HG02642 (cell line): ENCODE measurements around the gene PLEKHG3.

Experiments
- ATAC-seq: cut with Tn5 transposase; IDR thresholded peaks from one replicate; pipeline ENCODE4 v1.9.1; 2021; ENCODE audit warnings: mild to moderate bottlenecking; ENCODE audit not compliant: unreplicated experiment, poor library complexity

PLEKHG3 gene

DNA sequence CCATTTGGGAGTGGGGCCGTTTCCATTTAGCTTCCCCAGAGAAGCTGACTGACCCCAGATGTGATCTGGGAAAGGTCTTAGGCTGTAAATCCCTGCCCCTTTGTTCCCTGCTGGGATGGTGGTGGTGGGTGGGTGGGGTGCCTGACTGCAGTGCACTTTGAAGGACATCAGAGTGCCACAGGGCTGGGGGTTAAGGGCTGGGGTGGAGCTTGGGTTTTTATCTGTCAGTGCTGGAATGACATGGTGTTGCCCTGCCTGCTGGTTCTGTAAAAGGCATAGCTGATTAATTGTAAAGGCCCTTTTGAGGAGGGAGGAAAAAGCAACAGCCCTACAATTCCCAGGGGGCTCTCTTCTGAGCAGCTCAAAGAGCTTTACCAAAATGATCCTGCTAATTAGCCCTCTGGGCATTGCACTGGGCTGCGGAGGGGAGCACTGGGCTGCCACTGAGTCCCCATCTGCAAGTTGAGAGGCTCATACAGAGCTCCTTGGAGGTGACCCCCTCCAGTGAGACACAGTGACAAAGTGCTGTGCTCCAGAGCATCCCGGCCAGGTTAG is 21.1 kb downstream of the PLEKHG3 start:
- no peak for ATAC-seq

DNA sequence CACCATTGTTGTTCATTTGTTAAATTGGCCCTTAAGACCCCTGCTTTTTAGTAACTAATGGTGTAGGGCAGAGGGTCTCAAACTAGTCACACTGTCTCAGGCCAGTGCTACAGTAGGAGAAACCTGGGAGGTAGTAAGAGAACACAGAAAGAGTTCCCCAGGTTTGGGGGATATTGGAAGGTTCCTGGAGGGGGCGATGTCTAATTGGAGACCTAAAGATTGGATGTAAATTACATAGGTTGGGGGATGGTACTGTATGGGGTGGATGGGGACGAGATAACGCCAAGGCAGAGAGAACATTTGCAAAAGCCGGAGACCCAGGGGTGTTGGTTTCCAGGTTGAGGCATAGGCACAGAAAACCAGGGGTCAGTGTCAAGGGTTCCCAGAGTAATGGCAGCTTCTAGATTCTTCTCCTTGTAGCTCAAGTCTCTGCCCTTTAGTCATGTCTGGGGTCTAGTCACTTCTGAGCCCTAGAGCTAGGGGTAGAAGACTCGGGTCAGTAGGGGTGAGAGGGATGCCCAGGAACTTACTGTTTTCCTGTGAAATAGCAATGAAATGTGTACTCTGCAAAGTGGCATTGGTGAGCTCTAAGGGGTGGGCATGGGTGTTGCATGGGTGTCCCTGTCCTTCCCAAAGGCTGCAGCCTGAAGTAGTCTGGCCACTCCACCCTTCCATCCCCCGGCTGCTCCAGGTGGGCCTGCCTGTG is 21.8 kb downstream of the PLEKHG3 start:
- no peak for ATAC-seq

DNA sequence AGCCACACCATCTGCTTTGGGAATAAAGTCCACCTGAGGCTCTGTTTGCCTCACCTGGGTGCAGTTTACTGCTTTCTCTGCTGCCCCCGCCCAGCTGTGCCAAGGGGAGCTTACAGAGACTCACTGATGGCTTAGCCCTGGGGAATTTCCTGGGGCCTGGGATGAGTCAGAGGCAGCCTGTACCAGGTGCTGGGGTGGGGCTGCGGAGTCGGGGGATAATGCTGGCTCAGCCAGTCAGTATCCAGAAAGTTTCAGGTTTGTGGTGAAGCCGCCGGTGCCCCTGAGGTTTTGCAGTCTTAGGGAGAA is 22.3 kb downstream of the PLEKHG3 start:
- ATAC-seq, result no peak

DNA sequence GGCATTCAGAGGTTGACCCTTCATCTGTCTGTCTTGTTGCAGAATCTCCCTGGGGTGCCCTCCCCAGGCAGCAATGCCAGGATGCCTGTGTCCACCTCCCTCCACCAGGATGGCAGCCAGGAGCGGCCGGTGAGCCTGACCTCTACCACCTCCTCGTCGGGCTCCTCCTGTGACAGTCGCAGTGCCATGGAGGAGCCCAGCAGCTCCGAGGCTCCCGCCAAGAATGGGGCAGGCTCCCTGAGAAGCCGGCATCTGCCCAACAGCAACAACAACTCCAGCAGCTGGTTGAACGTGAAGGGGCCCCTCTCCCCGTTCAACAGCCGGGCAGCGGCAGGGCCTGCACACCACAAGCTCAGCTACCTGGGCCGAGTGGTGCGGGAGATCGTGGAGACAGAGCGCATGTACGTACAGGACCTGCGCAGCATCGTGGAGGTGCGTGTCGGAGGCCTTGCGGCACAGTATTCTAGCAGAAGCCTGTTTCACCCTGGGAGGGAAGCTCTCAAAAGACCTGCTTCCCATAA is 23.4 kb downstream of the PLEKHG3 start:
- ATAC-seq, result no peak

DNA sequence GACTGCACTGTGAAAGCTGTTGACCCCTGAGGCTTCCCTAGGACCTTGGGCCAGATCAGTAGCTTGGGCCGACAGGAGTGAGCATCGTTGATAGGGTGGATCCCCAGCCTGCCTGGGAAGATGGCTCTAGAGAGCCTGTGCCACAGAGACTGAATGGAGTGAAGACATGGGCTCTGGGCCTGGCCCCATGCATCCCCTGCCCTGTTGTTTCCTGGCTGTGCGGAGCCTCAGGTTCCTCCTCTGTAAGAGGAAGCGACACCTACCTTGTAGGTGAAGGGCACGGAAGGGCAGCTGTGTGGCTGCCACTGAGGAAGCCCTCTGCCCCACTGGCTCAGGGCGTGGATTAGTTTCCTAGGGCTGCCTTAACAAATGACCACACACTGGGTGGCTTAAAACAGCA is 23.9 kb downstream of the PLEKHG3 start:
- ATAC-seq, result no peak

DNA sequence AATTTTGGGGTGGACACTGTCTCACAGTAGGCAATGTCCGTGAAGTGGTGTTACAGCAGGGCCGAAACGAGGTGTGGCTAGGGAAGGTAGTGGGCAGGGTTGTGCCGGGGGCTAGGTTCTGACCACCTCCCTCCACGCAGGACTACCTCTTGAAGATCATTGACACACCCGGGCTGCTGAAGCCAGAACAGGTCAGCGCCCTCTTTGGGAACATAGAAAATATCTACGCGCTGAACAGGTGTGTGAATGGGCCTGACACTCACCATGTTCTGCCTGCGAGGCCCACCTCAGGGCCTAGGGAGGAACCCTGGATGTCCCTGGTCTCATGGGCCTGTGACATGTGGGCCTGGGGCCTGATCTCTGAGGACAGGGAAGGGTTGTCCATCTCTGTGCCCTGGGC is 24.6 kb downstream of the PLEKHG3 start:
- no peak for ATAC-seq

DNA sequence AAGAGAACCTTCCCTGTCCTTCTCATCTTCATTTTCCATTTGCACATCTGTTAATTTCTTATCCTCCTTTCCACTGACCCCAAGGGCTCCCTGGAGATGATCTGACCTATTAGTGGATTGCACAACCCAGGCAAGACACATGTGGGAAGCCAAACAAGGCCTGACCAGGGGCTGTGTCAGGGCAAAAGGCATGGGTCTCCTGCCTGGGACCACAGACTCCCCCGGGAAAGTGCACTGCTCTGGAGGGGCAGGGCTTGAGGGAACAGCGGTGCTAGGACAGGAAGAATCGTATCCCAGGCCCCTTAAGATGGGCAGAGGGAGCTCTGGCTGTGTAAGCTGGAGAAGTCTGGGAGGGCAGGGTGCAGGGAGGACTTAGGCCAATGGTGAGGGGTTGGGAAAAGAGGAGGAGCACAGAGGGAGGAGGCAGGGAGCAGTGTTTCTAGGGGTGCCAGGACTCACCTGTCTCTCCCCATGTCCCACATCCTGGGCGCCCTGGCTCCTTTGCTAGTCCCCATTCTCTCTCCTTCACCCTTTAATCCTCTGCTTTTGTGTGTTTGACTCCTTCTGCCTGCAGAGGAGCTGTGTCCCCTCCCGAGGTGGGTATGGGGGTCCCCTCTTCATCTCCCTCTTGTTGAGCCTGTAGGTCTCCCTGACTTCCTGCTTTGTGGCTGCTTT is 25.3 kb downstream of the PLEKHG3 start:
- no peak for ATAC-seq

DNA sequence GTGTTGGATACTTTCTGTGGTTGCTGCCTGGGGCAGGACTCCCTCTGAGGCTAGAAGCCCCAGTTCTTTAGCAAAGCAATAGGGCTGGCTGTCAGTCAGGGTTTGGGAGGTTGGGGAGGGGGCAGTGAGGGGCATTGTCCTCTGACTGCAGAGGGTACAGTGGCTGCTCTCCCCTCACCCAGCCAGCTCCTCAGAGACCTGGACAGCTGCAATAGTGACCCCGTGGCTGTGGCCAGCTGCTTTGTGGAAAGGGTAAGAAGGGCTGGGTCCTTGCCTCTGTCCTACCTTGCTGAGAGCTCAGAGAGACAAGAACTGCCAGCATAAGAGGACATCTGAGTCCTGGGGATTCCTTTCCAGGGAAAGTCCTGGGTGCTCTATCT is 25.8 kb downstream of the PLEKHG3 start:
- ATAC-seq, result no peak

DNA sequence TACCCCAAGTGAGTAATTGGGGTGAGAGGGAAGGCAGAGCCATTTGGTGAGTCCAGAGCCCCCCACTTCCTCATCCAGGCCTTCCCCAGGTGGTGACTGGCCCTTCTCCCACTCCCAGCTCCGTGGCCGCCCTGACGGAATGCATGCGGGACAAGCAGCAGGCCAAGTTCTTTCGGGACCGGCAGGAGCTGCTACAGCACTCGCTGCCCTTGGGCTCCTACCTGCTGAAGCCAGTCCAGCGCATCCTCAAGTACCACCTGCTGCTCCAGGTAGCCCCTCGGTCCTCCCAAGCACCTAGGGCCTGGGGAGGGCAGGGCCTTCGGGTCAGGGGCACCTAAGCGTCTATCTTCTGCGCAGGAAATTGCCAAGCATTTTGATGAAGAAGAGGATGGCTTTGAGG is 26.5 kb downstream of the PLEKHG3 start:
- ATAC-seq, result no peak

DNA sequence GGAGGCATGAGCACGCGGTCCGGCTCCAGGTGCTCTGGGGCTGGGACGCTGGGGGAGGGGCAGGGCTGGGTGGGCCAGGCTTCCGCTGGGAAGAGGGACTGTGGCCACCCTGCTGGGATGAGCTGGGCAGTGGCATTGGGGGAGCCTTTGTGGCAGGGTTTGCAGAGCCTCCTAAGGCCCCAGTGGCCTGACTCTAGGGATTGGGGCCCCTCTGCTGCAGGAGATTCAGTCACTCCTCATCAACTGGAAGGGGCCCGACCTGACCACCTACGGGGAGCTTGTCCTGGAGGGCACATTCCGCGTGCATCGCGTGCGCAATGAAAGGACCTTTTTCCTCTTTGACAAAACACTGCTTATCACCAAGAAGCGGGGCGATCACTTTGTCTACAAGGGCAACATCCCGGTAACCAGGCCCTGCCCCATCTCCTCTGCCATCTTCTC is 26.9 kb downstream of the PLEKHG3 start:
- ATAC-seq, result no peak

DNA sequence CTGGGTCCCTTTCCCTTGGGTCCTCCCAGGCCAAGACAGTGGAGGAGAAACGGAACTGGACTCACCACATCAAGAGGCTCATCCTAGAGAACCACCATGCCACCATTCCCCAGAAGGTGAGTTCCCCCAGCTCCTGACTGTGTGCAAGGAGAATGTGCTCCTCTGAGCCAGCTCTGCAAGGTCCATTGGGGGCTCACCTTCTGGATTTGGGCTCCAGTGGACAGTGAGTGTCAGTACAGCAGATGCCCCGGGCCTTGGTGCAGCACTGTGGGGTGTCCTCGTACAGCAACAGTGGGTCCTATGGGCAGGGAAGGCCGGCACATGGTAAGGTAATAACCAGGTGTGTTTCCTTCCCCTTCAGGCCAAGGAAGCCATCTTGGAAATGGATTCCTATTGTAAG is 27.8 kb downstream of the PLEKHG3 start:
- no peak for ATAC-seq

DNA sequence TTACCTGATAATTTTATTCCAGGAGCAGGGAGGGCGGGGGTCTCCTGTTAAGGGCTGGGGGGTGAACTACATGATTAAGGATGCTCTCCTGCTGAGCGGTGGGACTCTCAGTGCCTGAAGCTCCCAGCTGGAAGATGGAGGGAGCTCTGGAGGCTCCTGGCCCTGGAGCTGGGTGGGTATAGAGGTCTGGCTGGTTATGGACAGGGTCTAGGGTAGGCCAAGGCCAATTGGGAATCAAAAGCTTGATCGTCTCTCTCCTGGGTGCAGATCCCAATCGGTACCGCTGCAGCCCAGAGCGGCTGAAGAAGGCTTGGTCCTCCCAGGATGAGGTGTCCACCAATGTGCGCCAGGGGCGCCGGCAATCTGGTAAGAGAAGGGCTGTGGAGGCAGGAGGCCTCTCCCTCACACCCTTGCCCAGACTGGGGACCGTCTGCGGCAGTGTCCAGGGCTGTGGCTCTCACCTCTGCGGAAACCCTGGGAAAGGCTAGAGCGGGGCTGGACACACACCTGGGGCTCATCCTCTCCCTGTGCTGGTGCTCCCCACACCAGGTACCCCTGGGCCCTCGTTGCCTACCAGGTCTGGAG is 28.4 kb downstream of the PLEKHG3 start:
- ATAC-seq, result no peak

DNA sequence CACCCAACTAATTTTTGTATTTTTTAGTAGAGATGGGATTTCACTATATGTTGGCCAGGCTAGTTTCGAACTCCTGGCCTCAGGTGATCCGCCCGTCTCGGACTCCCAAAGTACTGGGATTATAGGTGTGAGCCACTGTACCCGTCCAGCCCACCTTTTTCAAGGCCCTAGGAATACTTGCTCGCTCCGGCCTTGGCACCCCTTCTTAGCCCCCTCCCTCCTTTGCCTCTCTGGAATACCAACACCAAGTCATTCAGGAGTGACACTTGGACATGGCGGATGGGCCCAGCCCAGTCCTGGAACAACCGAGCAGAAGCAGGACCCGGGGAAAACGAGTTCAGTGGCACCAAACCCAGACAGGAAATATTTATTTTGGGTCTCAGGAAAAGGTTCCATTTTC is 29.1 kb downstream of the PLEKHG3 start:
- no peak for ATAC-seq

DNA sequence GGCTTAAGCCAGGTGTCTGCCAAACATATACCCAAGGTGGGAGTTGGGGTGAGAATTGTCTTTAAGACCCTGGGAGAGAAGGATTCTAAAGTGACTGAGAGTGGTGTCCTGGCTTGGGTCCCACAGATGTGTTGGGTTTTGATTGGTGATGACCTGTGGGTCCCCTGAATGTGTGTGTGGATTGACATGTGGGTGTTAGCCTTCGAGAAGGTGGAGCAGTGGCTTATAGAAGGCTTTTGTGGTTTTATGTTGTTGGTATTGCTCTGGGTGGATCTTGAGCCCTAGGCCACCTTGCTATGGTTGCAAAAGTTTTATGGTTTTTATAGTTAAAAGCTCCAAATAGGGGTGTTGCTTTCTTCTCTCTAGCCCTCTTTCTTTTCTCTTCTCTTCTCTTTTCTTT is 29.7 kb downstream of the PLEKHG3 start:
- ATAC-seq, result no peak

DNA sequence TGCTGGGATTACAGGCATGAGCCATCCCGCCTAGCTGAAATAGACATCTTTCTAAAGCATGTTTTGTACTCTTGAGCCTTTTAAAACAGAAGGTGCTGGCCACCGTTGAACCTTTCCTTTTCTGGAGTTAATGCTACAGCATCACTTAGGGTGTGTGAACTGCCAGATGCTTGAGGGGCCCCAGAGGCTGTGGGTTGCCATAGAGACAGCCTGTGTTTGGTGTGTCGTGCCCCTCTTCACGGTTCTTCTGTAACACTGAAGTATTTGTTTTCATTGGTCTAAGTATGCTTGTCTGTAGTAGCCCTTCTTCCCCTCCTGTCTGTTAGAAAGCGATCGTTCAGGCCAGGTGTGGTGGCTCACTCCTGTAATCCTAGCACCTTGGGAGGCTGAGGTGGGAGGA is 30.8 kb downstream of the PLEKHG3 start:
- no peak for ATAC-seq

DNA sequence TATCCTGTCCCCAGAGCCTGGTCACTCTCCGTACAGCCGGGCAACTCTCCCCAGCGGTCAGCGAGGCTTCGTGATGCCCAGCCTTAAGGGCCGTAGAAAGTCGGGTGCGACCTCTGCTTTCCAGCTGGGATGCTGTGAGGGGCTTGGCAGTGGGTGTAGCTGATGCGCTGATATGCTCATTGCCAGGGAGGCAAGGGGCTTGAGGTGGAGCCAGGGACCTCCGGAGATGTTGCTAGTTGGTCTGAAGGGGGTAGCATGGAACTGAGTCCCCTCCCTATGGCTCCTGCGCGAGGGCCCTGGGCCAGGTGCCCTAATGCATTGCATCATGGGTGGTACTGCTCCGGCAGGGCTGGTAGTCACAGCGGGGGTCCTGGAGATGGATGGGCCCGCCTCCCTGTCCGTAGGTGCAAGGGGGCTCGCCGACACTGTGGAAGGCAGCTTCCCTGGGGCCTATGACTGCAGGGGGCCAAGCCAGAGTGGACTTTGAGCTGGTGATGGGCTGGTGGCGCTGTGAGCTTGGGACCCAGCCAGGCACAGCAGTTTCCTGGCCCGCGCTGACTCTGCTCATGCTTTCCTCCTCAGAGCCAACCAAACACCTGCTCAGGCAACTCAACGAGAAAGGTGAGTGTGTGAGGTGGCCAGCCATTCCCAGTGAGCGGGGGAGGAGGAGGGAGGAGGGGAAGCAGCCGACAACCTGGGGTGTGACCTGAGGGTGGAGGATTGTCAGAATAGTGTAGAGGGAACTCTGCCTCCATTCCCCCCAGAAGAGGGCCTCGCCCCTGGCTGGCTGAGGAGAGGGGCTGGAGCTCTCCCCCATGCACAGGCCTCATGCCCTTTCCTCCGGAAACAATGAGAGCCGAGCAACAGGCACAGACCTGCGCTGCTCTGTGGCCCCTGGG is 32.3 kb downstream of the PLEKHG3 start:
- ATAC-seq, result no peak

DNA sequence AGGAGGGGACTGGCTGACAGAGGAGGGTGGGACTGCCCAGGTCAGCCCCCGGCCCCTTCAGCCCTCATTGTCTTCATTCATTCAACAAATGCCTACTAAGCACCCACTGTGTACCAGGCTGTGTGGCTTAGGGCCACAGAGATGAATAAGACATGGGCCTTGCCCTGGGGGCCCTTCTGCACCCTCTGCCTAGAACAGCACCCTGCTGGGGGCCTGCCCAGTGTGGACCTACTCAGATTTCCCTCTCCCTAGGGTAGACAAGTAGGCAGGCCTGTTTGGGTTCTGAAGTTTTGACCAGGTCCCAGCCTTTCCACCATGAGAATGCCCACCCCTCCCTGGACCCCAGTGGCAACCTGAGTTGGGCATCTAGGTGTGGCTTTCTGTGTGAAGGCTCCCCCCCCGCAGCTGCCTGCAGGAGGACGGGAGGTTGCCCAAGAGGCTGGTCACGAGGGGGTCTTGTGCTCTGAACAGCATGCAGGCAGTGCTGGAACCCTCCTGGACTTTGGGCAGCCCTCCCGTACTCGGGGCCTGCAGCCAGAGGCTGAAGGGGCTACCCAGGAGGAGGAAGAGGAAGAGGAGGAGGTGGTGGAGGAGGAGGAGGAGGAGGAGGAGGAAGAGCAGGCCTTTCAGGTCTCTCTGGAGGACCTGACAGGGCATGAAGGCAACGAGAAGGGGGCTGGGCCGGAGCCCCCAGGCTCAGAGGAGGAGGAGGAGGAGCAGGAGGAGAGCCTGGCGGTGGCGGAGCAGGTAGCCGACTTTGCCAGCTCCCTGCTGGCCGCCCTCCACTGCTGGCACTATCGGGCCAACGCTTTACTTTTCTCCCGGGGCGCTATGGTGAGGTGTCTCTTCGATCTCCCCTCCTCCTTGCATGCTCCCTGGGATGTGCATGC is 33.4 kb downstream of the PLEKHG3 start:
- ATAC-seq, result no peak

DNA sequence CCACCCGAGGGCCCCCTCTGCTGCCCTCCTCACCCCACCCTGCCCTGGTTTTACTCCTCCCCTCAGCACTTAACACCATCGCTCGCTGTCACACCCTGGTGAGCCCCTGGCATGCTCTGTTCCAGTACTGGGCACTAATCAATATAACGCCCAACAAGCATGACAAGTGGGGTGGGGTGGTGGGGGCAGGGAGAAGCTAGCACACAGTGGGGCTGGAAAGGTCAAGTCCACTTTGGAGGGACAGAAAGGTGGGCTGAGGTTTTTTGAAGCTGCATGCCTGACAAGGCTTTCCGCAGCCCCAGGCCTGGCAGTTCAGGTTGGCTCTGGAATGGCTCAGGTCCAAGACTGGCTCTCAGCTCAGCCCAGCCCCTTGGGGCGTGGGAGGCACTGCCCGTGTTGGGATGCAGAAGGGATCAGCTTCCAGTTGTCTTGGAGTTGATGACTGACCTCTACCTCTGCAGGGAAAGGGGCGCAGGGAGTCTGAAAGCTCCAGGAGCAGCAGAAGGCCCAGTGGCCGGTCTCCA is 34.1 kb downstream of the PLEKHG3 start:
- ATAC-seq, result no peak

DNA sequence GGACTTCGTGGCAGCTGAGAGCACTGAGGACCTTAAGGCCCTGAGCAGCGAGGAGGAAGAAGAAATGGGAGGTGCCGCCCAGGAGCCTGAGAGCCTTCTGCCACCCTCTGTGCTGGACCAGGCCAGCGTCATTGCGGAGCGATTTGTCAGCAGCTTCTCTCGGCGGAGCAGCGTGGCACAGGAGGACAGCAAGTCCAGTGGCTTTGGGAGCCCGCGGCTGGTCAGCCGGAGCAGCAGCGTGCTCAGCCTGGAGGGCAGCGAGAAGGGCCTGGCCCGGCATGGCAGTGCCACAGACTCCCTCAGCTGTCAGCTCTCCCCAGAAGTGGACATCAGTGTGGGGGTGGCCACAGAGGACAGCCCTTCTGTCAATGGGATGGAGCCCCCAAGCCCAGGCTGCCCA is 37.0 kb downstream of the PLEKHG3 start:
- no peak for ATAC-seq
